GM23338 (cell line): ENCODE data around the gene MED27. TPM values are rescaled to one million over a fixed set of nuclear protein-coding genes. Genes with fewer than 3 reads are reported as not detected.

Source experiments
- ATAC-seq: fragments of 200-7000 bp; cut with Tn5 transposase; 3 replicates; pipeline ENCODE4 v1.9.1; 2020
- DNase-seq: peaks from one replicate; pipeline ENCODE4 v3.0.0-alpha.2; 2015; ENCODE audit warnings: low spot score
- H2AFZ ChIP-seq: fragments of 200-600 bp; sonication (generic); 2 replicates; pipeline ENCODE4 v1.8.0; 2016; ENCODE audit warnings: antibody characterized with exemption, mild to moderate bottlenecking, moderate library complexity
- H3F3A ChIP-seq: fragments of 200-600 bp; sonication (generic); replicated peaks from 2 replicates; pipeline ENCODE4 v1.8.0; 2017; ENCODE audit warnings: antibody characterized with exemption, mixed run types, low read depth
- H3K27ac ChIP-seq: fragments of 200-600 bp; sonication (generic); 2 replicates; pipeline ENCODE4 v1.6.1; 2016; ENCODE audit warnings: low read depth
- H3K27me3 ChIP-seq: fragments of 200-600 bp; sonication (generic); 2 replicates; pipeline ENCODE4 v1.8.0; 2016; ENCODE audit warnings: mild to moderate bottlenecking, mixed run types, moderate library complexity; ENCODE audit not compliant: insufficient read depth
- H3K36me3 ChIP-seq: fragments of 200-600 bp; sonication (generic); 2 replicates; pipeline ENCODE4 v1.8.0; 2016; ENCODE audit warnings: mild to moderate bottlenecking; ENCODE audit not compliant: insufficient read depth
- H3K4me1 ChIP-seq: fragments of 200-600 bp; sonication (generic); 2 replicates; pipeline ENCODE4 v1.8.0; 2016; ENCODE audit warnings: mild to moderate bottlenecking, moderate library complexity; ENCODE audit not compliant: insufficient read depth
- H3K4me2 ChIP-seq: fragments of 200-600 bp; sonication (generic); 2 replicates; pipeline ENCODE4 v1.7.1; 2017; ENCODE audit warnings: mixed run types
- H3K4me3 ChIP-seq: fragments of 200-600 bp; sonication (generic); 2 replicates; pipeline ENCODE4 v1.6.1; 2016; ENCODE audit warnings: mixed run types
- H3K79me2 ChIP-seq: fragments of 200-600 bp; sonication (generic); replicated peaks from 2 replicates; pipeline ENCODE4 v1.8.0; 2017; ENCODE audit warnings: mild to moderate bottlenecking; ENCODE audit not compliant: insufficient read depth
- H3K9me2 ChIP-seq: fragments of 200-600 bp; sonication (generic); 2 replicates; pipeline ENCODE4 v1.8.0; 2017; ENCODE audit not compliant: insufficient read depth
- H4K20me1 ChIP-seq: fragments of 200-600 bp; sonication (generic); replicated peaks from 2 replicates; pipeline ENCODE4 v1.8.0; 2017; ENCODE audit warnings: mild to moderate bottlenecking; ENCODE audit not compliant: insufficient read depth
- H3K27ac Mint-ChIP-seq: 2 replicates; pipeline ENCODE4 v1.8.0; 2020; ENCODE audit warnings: inconsistent platforms, mild to moderate bottlenecking, moderate library complexity, mixed read lengths
- H3K27me3 Mint-ChIP-seq: 3 replicates; pipeline ENCODE4 v1.8.0; 2022; ENCODE audit warnings: low read depth, mild to moderate bottlenecking, moderate library complexity, mixed read lengths, inconsistent platforms; ENCODE audit not compliant: insufficient read depth, poor library complexity
- H3K36me3 Mint-ChIP-seq: 3 replicates; pipeline ENCODE4 v1.8.0; 2021; ENCODE audit warnings: low read depth, mild to moderate bottlenecking, inconsistent platforms, moderate library complexity, mixed read lengths
- H3K4me1 Mint-ChIP-seq: 3 replicates; pipeline ENCODE4 v1.8.0; 2020; ENCODE audit warnings: mild to moderate bottlenecking, inconsistent platforms, mixed read lengths
- H3K4me3 Mint-ChIP-seq: 3 replicates; pipeline ENCODE4 v1.8.0; 2021; ENCODE audit warnings: moderate library complexity, mild to moderate bottlenecking, inconsistent platforms, mixed read lengths
- H3K9me3 Mint-ChIP-seq: 3 replicates; pipeline ENCODE4 v1.8.0; 2020; ENCODE audit warnings: moderate library complexity, mild to moderate bottlenecking, inconsistent platforms, mixed read lengths
- EZH2 ChIP-seq: fragments of 200-600 bp; sonication (generic); IDR thresholded peaks from one replicate; pipeline ENCODE4 v1.8.0; 2017; ENCODE audit warnings: antibody characterized with exemption, mild to moderate bottlenecking, low read depth; ENCODE audit not compliant: unreplicated experiment
- EZH2phosphoT487 ChIP-seq: fragments of 200-600 bp; sonication (generic); IDR thresholded peaks from one replicate; pipeline ENCODE4 v1.8.1; 2018; ENCODE audit warnings: antibody characterized with exemption; ENCODE audit not compliant: unreplicated experiment
- JUNB ChIP-seq: IDR thresholded peaks from one replicate; pipeline ENCODE4 v1.6.1; 2016; ENCODE audit warnings: antibody characterized with exemption; ENCODE audit not compliant: unreplicated experiment
- polyA plus RNA-seq: library from polyadenylated mRNA; unstranded; fragments of >200 nt; fragmentation: Nextera tagmentation; extraction: Ambion mirVana; gene quantifications from 2 replicates; pipeline ENCODE4 v1.2.1, GENCODE V29; 2016
- total RNA-seq: library from RNA; depleted of rRNA; stranded (reverse); fragments of >200 nt; shearing (Covaris generic); gene quantifications from 2 replicates; pipeline ENCODE4 v1.2.3, GENCODE V29; 2014
- TF ChIP-seq, protein P1 (sequence below), 2 experiments: fragments of 200-600 bp in 1 of 2; sonication (generic) in 1 of 2; conservative IDR thresholded peaks; 2 replicates each; pipeline versions ENCODE4 v1.5.1 to v1.6.1; 2016 to 2017; ENCODE audit warnings: antibody characterized with exemption in 2 of 2, low read depth in 2 of 2, mild to moderate bottlenecking in 2 of 2, moderate library complexity in 1 of 2
- TF ChIP-seq, protein P2 (sequence below): IDR thresholded peaks from 2 replicates; pipeline ENCODE4 v1.6.1; 2016; ENCODE audit warnings: antibody characterized with exemption
- TF ChIP-seq, protein P3 (sequence below): IDR thresholded peaks from one replicate; pipeline ENCODE4 v1.6.1; 2018; ENCODE audit warnings: antibody characterized with exemption; ENCODE audit not compliant: unreplicated experiment
- TF ChIP-seq, protein P4 (sequence below): fragments of 250-450 bp; sonication (Bioruptor Pico); IDR thresholded peaks from 2 replicates; pipeline ENCODE4 v1.5.0; 2020; ENCODE audit warnings: mild to moderate bottlenecking, moderate library complexity

Gene MED27
- total and polyA plus RNA-seq, 2 experiments from 2014 or later: 30.6 to 35.0 TPM

DNA sequence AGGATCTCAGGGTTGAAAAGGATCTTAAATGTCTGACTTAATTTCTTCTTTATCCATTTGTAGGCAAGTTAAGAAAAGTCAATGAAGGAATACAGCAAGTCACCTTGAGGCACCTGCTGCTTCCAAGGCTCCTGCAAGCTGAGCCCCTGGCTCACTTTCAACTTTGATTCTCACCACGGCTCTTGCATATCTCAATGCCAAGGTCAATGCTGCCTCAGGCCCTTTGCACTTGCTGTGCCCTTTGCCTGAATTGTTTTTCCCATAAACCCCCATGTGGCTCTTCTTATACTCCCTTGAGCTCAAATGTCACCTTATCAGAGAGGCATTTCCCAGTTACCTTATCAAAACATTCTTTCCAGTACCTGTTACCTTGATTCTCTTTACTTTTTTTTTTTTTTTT, 195.4 kb downstream of the MED27 start (continued):
- TF ChIP-seq, protein P1, sequence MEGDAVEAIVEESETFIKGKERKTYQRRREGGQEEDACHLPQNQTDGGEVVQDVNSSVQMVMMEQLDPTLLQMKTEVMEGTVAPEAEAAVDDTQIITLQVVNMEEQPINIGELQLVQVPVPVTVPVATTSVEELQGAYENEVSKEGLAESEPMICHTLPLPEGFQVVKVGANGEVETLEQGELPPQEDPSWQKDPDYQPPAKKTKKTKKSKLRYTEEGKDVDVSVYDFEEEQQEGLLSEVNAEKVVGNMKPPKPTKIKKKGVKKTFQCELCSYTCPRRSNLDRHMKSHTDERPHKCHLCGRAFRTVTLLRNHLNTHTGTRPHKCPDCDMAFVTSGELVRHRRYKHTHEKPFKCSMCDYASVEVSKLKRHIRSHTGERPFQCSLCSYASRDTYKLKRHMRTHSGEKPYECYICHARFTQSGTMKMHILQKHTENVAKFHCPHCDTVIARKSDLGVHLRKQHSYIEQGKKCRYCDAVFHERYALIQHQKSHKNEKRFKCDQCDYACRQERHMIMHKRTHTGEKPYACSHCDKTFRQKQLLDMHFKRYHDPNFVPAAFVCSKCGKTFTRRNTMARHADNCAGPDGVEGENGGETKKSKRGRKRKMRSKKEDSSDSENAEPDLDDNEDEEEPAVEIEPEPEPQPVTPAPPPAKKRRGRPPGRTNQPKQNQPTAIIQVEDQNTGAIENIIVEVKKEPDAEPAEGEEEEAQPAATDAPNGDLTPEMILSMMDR (conservative IDR thresholded peaks at IDR 0.05; ENCODE audit: low read depth in 2 of 2): no peak
- no peak for TF ChIP-seq EZH2phosphoT487
- TF ChIP-seq, protein P2, sequence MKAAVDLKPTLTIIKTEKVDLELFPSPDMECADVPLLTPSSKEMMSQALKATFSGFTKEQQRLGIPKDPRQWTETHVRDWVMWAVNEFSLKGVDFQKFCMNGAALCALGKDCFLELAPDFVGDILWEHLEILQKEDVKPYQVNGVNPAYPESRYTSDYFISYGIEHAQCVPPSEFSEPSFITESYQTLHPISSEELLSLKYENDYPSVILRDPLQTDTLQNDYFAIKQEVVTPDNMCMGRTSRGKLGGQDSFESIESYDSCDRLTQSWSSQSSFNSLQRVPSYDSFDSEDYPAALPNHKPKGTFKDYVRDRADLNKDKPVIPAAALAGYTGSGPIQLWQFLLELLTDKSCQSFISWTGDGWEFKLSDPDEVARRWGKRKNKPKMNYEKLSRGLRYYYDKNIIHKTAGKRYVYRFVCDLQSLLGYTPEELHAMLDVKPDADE: no peak
- no peak for TF ChIP-seq JUNB

DNA sequence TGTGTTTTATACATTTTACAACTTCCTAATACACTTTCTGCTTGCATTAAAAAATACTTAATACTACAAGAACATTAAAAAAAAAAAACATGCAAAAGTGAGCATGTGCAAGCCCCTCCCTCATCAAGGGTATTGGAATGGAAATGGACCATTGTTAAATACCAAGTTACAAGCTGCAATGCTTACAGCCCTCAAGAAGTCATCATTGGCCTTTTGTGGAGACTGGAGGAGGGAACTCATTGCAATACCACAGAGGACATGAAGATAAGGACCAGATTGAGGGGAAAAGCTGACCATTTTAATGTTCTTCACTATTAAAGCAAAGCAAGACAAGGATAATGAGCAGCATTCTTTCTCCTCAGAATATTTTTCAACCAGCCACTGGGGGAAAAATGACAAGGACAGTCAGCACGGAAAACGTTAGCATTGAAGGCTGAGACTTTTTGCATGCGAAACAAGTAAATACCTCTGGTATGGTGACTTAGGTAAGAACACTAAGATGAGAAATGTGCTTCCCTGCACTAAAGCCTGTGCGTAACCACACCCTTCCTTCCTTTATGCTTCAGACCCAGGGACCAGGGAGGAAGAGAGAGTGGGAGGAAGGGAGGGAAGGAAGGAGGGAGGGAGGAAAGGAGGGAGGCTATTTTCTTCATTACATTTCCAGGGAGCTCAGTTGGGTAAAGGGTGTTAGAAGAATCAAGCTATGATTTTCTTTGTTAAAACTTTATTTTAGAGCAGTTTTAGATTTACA, 198.7 kb downstream of the MED27 start:
- Histone ChIP-seq H3K4me1 (peaks cover 15% of the 10 kb centered on the region), H4K20me1 (no peaks in the 10 kb centered on the region), H3K4me2 (peak overlapping the region; percentile 22), H3K4me3 (no peak overlapping the region), H3F3A (no peaks in the 10 kb centered on the region; the same call in 1 of the 2 replicates), H3K27me3 (no peaks in the 10 kb centered on the region), H3K36me3 (no peaks in the 10 kb centered on the region), H3K79me2 (no peaks in the 10 kb centered on the region), H2AFZ (no peak overlapping the region), H3K9me2 (no peaks in the 10 kb centered on the region), H3K27ac (0 out of 2 replicates have a peak overlapping the region, but pooled peaks have one; percentile 6)
- no peaks in the 10 kb centered on the region for H3K36me3 Mint-ChIP-seq
- peaks cover 13% of the 10 kb centered on the region for H3K4me1 Mint-ChIP-seq
- ATAC-seq: peak; percentile 61
- H3K27me3 Mint-ChIP-seq: peaks cover 4% of the 10 kb centered on the region
- H3K4me3 Mint-ChIP-seq: no peak overlapping the region; the same call in 2 of the 3 replicates
- DNase-seq: peak; percentile 37
- no peaks in the 10 kb centered on the region for H3K9me3 Mint-ChIP-seq
- peak overlapping the region; percentile 9 for H3K27ac Mint-ChIP-seq
- TF ChIP-seq, protein P3, sequence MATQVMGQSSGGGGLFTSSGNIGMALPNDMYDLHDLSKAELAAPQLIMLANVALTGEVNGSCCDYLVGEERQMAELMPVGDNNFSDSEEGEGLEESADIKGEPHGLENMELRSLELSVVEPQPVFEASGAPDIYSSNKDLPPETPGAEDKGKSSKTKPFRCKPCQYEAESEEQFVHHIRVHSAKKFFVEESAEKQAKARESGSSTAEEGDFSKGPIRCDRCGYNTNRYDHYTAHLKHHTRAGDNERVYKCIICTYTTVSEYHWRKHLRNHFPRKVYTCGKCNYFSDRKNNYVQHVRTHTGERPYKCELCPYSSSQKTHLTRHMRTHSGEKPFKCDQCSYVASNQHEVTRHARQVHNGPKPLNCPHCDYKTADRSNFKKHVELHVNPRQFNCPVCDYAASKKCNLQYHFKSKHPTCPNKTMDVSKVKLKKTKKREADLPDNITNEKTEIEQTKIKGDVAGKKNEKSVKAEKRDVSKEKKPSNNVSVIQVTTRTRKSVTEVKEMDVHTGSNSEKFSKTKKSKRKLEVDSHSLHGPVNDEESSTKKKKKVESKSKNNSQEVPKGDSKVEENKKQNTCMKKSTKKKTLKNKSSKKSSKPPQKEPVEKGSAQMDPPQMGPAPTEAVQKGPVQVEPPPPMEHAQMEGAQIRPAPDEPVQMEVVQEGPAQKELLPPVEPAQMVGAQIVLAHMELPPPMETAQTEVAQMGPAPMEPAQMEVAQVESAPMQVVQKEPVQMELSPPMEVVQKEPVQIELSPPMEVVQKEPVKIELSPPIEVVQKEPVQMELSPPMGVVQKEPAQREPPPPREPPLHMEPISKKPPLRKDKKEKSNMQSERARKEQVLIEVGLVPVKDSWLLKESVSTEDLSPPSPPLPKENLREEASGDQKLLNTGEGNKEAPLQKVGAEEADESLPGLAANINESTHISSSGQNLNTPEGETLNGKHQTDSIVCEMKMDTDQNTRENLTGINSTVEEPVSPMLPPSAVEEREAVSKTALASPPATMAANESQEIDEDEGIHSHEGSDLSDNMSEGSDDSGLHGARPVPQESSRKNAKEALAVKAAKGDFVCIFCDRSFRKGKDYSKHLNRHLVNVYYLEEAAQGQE: no peak
- TF ChIP-seq, protein P2: no peak
- TF ChIP-seq JUNB: no peak
- no peak for TF ChIP-seq EZH2
- TF ChIP-seq, protein P4, sequence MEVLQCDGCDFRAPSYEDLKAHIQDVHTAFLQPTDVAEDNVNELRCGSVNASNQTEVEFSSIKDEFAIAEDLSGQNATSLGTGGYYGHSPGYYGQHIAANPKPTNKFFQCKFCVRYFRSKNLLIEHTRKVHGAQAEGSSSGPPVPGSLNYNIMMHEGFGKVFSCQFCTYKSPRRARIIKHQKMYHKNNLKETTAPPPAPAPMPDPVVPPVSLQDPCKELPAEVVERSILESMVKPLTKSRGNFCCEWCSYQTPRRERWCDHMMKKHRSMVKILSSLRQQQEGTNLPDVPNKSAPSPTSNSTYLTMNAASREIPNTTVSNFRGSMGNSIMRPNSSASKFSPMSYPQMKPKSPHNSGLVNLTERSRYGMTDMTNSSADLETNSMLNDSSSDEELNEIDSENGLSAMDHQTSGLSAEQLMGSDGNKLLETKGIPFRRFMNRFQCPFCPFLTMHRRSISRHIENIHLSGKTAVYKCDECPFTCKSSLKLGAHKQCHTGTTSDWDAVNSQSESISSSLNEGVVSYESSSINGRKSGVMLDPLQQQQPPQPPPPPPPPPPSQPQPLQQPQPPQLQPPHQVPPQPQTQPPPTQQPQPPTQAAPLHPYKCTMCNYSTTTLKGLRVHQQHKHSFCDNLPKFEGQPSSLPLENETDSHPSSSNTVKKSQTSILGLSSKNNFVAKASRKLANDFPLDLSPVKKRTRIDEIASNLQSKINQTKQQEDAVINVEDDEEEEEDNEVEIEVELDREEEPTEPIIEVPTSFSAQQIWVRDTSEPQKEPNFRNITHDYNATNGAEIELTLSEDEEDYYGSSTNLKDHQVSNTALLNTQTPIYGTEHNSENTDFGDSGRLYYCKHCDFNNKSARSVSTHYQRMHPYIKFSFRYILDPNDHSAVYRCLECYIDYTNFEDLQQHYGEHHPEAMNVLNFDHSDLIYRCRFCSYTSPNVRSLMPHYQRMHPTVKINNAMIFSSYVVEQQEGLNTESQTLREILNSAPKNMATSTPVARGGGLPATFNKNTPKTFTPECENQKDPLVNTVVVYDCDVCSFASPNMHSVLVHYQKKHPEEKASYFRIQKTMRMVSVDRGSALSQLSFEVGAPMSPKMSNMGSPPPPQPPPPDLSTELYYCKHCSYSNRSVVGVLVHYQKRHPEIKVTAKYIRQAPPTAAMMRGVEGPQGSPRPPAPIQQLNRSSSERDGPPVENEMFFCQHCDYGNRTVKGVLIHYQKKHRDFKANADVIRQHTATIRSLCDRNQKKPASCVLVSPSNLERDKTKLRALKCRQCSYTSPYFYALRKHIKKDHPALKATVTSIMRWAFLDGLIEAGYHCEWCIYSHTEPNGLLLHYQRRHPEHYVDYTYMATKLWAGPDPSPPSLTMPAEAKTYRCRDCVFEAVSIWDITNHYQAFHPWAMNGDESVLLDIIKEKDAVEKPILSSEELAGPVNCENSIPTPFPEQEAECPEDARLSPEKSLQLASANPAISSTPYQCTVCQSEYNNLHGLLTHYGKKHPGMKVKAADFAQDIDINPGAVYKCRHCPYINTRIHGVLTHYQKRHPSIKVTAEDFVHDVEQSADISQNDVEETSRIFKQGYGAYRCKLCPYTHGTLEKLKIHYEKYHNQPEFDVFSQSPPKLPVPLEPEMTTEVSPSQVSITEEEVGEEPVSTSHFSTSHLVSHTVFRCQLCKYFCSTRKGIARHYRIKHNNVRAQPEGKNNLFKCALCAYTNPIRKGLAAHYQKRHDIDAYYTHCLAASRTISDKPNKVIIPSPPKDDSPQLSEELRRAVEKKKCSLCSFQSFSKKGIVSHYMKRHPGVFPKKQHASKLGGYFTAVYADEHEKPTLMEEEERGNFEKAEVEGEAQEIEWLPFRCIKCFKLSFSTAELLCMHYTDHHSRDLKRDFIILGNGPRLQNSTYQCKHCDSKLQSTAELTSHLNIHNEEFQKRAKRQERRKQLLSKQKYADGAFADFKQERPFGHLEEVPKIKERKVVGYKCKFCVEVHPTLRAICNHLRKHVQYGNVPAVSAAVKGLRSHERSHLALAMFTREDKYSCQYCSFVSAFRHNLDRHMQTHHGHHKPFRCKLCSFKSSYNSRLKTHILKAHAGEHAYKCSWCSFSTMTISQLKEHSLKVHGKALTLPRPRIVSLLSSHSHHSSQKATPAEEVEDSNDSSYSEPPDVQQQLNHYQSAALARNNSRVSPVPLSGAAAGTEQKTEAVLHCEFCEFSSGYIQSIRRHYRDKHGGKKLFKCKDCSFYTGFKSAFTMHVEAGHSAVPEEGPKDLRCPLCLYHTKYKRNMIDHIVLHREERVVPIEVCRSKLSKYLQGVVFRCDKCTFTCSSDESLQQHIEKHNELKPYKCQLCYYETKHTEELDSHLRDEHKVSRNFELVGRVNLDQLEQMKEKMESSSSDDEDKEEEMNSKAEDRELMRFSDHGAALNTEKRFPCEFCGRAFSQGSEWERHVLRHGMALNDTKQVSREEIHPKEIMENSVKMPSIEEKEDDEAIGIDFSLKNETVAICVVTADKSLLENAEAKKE (CRISPR knock-in tag): no peak
